ENCODE results near the gene GNAQ. TPM values are rescaled to one million over a fixed set of nuclear protein-coding genes. Genes with fewer than 3 reads are reported as not detected.

Gene GNAQ
- total and polyA plus RNA-seq, 4 experiments from 2014 or later = 6.9 to 57.2 (median 34.5) TPM

DNA sequence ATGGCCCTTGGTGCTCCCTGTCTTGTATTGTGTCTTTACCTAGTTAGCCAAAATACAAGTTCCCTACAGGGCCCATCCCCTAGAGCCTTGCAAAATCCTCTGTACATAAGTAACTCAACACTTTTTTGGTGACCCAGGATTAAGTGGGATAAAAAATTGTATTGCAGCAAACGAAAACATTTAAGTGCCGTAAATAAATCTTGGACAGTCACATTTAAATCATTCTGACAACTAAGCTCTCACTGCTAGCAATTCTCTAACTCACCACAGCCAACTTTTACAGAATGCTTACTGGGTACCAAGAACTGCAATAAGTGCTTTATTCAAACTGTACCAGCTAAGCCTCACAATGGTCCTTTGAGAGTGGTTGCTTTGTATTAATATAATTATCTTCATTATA lies 56.6 kb downstream of the GNAQ start:
- intact Hi-C loops (cut with micrococcal nuclease) = loop anchor here (10.0 kb wide), 1 partner anchor 520 kb away; no protein-coding TSS in a partner anchor
- CTCF ChIA-PET (ENCODE audit: partially characterized antibody) = interaction anchor here (1.7 to 8.1 kb wide), 6 partner anchors 27 to 395 kb away, joined by 4 to 129 read pairs (median 24); partner anchors contain the start of gene GNAQ
- DNase-seq = no peak
- Histone ChIP-seq H3K27ac (ENCODE audit: low read depth, low read length) (no peak overlapping the region), H3K9me3 (ENCODE audit: control insufficient read depth in 1 of 2, low read length in 2 of 2) (no peaks in the 10 kb centered on the region), H3K27me3 (ENCODE audit: insufficient read depth, low read length) (no peaks in the 10 kb centered on the region), H3K36me3 (ENCODE audit: insufficient read depth, low read length) (no peaks in the 10 kb centered on the region), H3K4me3 (ENCODE audit: low read length in 2 of 2) (no peak overlapping the region), H3K4me1 (ENCODE audit: insufficient read depth, low read length) (peaks cover 34% of the 10 kb centered on the region)
- Mint-ChIP-seq H3K4me1 (peaks cover 42 to 71% (median 57%) of the 10 kb centered on the region in 4 donors), H3K27me3 (no peaks in the 10 kb centered on the region), H3K4me3 (peak overlapping the region in 1 of 8 donors; percentile 9), H3K9me3 (no peaks in the 10 kb centered on the region), H3K27ac (peak overlapping the region in 1 of 7 donors; percentile 57), H3K36me3 (peaks cover 6 to 13% of the 10 kb centered on the region in 2 donors)
- POLR2A ChIA-PET (ENCODE audit: partially characterized antibody) = no interaction called here

DNA sequence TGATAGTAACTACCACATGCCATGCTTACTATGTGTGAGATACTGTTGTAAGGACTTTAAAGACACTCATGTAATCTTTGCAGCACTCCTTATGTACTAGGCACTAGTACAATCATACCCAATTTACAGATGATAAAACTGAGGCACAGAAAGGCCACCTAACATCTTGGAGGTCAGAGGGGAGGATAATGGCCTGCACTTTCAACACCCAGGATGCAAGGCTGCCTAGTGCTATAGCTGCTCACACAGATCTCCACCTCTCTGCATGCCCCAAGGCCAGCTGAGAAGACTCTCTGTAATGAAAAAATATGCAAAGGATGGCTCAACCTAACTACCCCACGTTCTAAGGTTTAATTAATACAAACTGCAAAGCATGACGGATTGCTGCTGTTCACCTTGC lies 57.2 kb downstream of the GNAQ start:
- ChIA-PET POLR2A (ENCODE audit: partially characterized antibody) (no interaction called here), CTCF (ENCODE audit: partially characterized antibody) (interaction anchor here (2.0 to 8.1 kb wide), 4 partner anchors 28 to 237 kb away, joined by 6 to 129 read pairs (median 74); partner anchors contain the start of gene GNAQ)
- no peak overlapping the region for H3K4me3 ChIP-seq (ENCODE audit: low read length in 2 of 2)
- Mint-ChIP-seq H3K9me3 (no peaks in the 10 kb centered on the region), H3K27ac (peak overlapping the region in 3 of 7 donors; percentile 4 to 49 (median 9)), H3K4me3 (peak overlapping the region in 1 of 8 donors; percentile 9), H3K4me1 (peaks cover 37 to 71% (median 53%) of the 10 kb centered on the region in 4 donors), H3K36me3 (peaks cover 6 to 14% of the 10 kb centered on the region in 2 donors), H3K27me3 (no peaks in the 10 kb centered on the region)
- intact Hi-C loops (cut with micrococcal nuclease) = loop anchor here (10.0 kb wide), 1 partner anchor 520 kb away; no protein-coding TSS in a partner anchor
- no peaks in the 10 kb centered on the region for H3K27me3 ChIP-seq (ENCODE audit: insufficient read depth, low read length)
- peaks cover 34% of the 10 kb centered on the region for H3K4me1 ChIP-seq (ENCODE audit: insufficient read depth, low read length)
- H3K27ac ChIP-seq (ENCODE audit: low read depth, low read length) = no peak overlapping the region
- H3K9me3 ChIP-seq (ENCODE audit: control insufficient read depth in 1 of 2, low read length in 2 of 2) = no peaks in the 10 kb centered on the region
- no peak for DNase-seq
- no peaks in the 10 kb centered on the region for H3K36me3 ChIP-seq (ENCODE audit: insufficient read depth, low read length)

DNA sequence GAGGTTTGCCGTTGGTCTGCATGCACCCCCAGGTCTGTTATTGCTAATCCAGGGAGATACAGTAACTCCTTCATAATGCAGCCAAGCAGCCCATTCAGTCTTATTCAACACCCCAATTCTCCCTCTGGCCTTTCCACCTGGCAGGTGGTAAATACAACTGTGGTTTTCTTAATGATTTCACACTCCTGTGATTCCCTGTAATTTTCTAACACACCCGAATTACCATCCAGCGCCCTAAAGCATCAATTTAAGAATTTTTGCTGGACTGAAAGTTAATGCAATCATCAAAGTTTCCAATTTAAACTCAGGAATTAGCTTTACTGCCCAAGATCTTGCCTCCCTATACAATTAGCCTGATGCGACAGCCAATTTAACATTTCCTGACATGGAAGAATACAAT lies 62.5 kb downstream of the GNAQ start:
- H3K4me3 ChIP-seq (ENCODE audit: low read length in 2 of 2) = no peak overlapping the region
- H3K27me3 Mint-ChIP-seq = no peaks in the 10 kb centered on the region
- no peaks in the 10 kb centered on the region for H3K9me3 Mint-ChIP-seq
- H3K9me3 ChIP-seq (ENCODE audit: control insufficient read depth in 1 of 2, low read length in 2 of 2) = no peaks in the 10 kb centered on the region
- H3K4me1 ChIP-seq (ENCODE audit: insufficient read depth, low read length) = peaks cover 23% of the 10 kb centered on the region
- H3K4me1 Mint-ChIP-seq = peaks cover 44 to 70% (median 56%) of the 10 kb centered on the region in 4 donors
- H3K27ac ChIP-seq (ENCODE audit: low read depth, low read length) = no peak overlapping the region
- H3K27ac Mint-ChIP-seq = no peak overlapping the region
- no peak for DNase-seq
- H3K27me3 ChIP-seq (ENCODE audit: insufficient read depth, low read length) = no peaks in the 10 kb centered on the region
- H3K4me3 Mint-ChIP-seq = no peak overlapping the region
- intact Hi-C loops (cut with micrococcal nuclease) = no loop called here
- POLR2A ChIA-PET (ENCODE audit: partially characterized antibody) = no interaction called here
- no peaks in the 10 kb centered on the region for H3K36me3 ChIP-seq (ENCODE audit: insufficient read depth, low read length)
- peaks cover 13 to 25% of the 10 kb centered on the region in 2 donors for H3K36me3 Mint-ChIP-seq
- CTCF ChIA-PET (ENCODE audit: partially characterized antibody) = interaction anchor here (0.6 kb wide), 1 partner anchor 60 kb away, joined by 3 read pairs; no protein-coding TSS in a partner anchor

DNA sequence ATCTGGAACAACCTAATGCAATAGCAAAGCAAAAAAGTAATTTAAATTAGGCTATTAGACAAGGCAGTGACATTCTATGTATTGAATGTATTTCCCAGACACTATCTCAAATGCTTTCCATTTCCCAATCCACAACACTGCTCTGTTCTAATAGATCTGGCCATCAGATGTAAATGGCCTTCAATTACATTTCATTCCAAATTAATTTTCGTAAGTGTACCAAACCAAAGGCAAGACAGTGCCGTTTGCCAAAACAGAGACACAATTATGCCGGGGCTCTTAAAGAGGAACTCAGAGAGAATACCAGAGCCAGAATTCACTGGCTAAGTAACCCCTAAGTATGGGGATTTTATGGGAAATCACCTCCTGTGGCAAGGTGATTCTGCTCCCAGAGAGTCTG lies 63.1 kb downstream of the GNAQ start:
- ChIA-PET POLR2A (ENCODE audit: partially characterized antibody) (no interaction called here), CTCF (ENCODE audit: partially characterized antibody) (interaction anchor here (0.6 kb wide), 1 partner anchor 59 kb away, joined by 3 read pairs; no protein-coding TSS in a partner anchor)
- no peaks in the 10 kb centered on the region for H3K27me3 Mint-ChIP-seq
- H3K36me3 Mint-ChIP-seq = peaks cover 13 to 25% of the 10 kb centered on the region in 2 donors
- no peaks in the 10 kb centered on the region for H3K9me3 Mint-ChIP-seq
- peak overlapping the region in 1 of 8 donors; percentile 58 for H3K4me3 Mint-ChIP-seq
- no peaks in the 10 kb centered on the region for H3K27me3 ChIP-seq (ENCODE audit: insufficient read depth, low read length)
- H3K36me3 ChIP-seq (ENCODE audit: insufficient read depth, low read length) = no peaks in the 10 kb centered on the region
- H3K4me1 Mint-ChIP-seq = peaks cover 44 to 71% (median 56%) of the 10 kb centered on the region in 4 donors
- H3K4me1 ChIP-seq (ENCODE audit: insufficient read depth, low read length) = peaks cover 25% of the 10 kb centered on the region
- H3K9me3 ChIP-seq (ENCODE audit: control insufficient read depth in 1 of 2, low read length in 2 of 2) = no peaks in the 10 kb centered on the region
- no peak overlapping the region for H3K27ac Mint-ChIP-seq
- H3K27ac ChIP-seq (ENCODE audit: low read depth, low read length) = no peak overlapping the region
- no peak for DNase-seq
- H3K4me3 ChIP-seq (ENCODE audit: low read length in 2 of 2) = no peak overlapping the region
- intact Hi-C loops (cut with micrococcal nuclease) = no loop called here

DNA sequence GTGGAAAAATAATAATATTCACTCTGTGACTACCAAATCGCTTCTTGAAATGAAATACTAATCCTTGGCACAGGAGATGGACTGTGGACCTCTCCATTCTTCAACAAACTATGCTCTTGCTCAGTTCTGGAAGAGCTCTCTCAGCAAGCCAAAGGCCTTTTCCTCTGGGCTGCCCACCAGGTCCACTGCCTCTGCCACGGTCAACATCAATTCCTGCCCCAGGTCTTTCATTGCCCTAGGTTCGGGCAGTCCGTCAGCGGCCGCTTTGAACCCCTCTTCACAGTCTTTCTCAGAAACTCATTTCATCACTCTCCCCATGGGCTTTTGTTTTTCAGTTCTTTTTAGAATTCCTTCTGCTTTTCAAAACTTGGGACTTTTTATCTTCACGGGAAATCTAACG lies 64.9 kb downstream of the GNAQ start:
- peaks cover 30% of the 10 kb centered on the region for H3K4me1 ChIP-seq (ENCODE audit: insufficient read depth, low read length)
- H3K27me3 ChIP-seq (ENCODE audit: insufficient read depth, low read length) = no peaks in the 10 kb centered on the region
- Mint-ChIP-seq H3K27ac (peak overlapping the region in 1 of 7 donors; percentile 23), H3K4me3 (peak overlapping the region in 1 of 8 donors; percentile 33), H3K27me3 (no peaks in the 10 kb centered on the region), H3K4me1 (peaks cover 54 to 80% (median 63%) of the 10 kb centered on the region in 4 donors), H3K9me3 (no peaks in the 10 kb centered on the region), H3K36me3 (peaks cover 13 to 28% of the 10 kb centered on the region in 2 donors)
- CTCF ChIA-PET (ENCODE audit: partially characterized antibody) = no interaction called here
- POLR2A ChIA-PET (ENCODE audit: partially characterized antibody) = no interaction called here
- DNase-seq = no peak
- H3K36me3 ChIP-seq (ENCODE audit: insufficient read depth, low read length) = no peaks in the 10 kb centered on the region
- no peaks in the 10 kb centered on the region for H3K9me3 ChIP-seq (ENCODE audit: control insufficient read depth in 1 of 2, low read length in 2 of 2)
- no peak overlapping the region for H3K4me3 ChIP-seq (ENCODE audit: low read length in 2 of 2)
- intact Hi-C loops (cut with micrococcal nuclease) = no loop called here
- H3K27ac ChIP-seq (ENCODE audit: low read depth, low read length) = no peak overlapping the region

DNA sequence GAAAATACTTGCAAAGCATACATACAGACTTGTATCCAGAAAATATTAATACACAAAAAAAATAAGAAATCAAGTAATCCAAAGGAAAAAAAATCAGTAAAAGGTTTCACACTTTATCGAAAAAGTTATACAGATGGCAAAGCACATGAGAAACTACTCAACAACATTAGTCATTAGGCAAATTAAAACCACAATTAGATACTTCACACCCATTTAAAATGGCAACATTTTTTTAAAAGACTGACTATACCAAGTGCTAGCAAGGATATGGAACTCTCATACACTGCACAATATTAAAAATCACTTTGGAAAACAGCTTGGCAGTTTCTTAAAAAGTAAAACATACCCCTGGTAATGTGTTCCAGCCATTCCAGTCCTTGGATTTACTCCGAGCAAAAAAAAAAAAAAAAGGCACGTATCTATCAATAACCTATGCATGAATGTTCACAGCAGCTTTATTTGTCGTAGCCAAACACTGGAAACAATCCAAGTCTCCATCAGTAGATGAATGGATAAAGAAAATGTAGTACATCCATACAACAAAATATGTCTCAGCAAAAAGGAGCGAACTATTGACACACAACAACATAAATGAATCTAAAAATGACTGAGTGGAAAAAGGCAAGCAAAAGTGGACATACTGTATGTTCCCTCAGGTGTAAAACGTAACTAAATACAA lies 66.0 kb downstream of the GNAQ start:
- Mint-ChIP-seq H3K27me3 (no peaks in the 10 kb centered on the region), H3K9me3 (no peaks in the 10 kb centered on the region), H3K4me3 (peak overlapping the region in 3 of 8 donors; percentile 47 to 69 (median 63)), H3K4me1 (peaks cover 52 to 76% (median 61%) of the 10 kb centered on the region in 4 donors), H3K36me3 (peaks cover 9 to 23% of the 10 kb centered on the region in 2 donors), H3K27ac (no peak overlapping the region)
- H3K4me1 ChIP-seq (ENCODE audit: insufficient read depth, low read length) = peaks cover 37% of the 10 kb centered on the region
- DNase-seq = no peak
- H3K9me3 ChIP-seq (ENCODE audit: control insufficient read depth in 1 of 2, low read length in 2 of 2) = no peaks in the 10 kb centered on the region
- no peaks in the 10 kb centered on the region for H3K27me3 ChIP-seq (ENCODE audit: insufficient read depth, low read length)
- intact Hi-C loops (cut with micrococcal nuclease) = no loop called here
- H3K36me3 ChIP-seq (ENCODE audit: insufficient read depth, low read length) = no peaks in the 10 kb centered on the region
- no peak overlapping the region for H3K4me3 ChIP-seq (ENCODE audit: low read length in 2 of 2)
- ChIA-PET POLR2A (ENCODE audit: partially characterized antibody) (no interaction called here), CTCF (ENCODE audit: partially characterized antibody) (no interaction called here)
- no peak overlapping the region for H3K27ac ChIP-seq (ENCODE audit: low read depth, low read length)

DNA sequence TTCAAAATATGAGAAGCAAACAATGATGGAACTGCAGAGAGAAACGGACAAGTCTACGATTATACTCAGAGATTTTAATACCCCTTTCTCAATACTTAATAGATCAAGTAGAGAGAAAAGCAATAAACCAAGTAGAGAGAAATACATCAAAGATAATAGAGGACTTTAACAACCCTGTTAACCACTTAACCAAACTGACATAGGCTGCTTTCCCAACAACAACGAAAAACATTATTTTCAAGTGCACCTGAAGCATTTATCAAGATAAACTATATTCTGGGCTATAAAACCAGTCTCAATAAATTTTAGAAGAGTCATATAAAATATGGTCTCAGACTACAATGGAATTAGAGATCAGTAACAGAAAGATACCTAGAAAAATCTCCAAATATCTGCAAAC lies 67.4 kb downstream of the GNAQ start:
- Mint-ChIP-seq H3K27me3 (no peaks in the 10 kb centered on the region), H3K27ac (no peak overlapping the region), H3K4me1 (peaks cover 50 to 70% (median 61%) of the 10 kb centered on the region in 4 donors), H3K4me3 (no peak overlapping the region), H3K36me3 (peaks cover 9 to 17% of the 10 kb centered on the region in 2 donors), H3K9me3 (no peaks in the 10 kb centered on the region)
- Histone ChIP-seq H3K36me3 (ENCODE audit: insufficient read depth, low read length) (no peaks in the 10 kb centered on the region), H3K9me3 (ENCODE audit: control insufficient read depth in 1 of 2, low read length in 2 of 2) (no peaks in the 10 kb centered on the region), H3K27ac (ENCODE audit: low read depth, low read length) (no peak overlapping the region), H3K27me3 (ENCODE audit: insufficient read depth, low read length) (no peaks in the 10 kb centered on the region), H3K4me1 (ENCODE audit: insufficient read depth, low read length) (peaks cover 37% of the 10 kb centered on the region), H3K4me3 (ENCODE audit: low read length in 2 of 2) (no peak overlapping the region)
- ChIA-PET POLR2A (ENCODE audit: partially characterized antibody) (no interaction called here), CTCF (ENCODE audit: partially characterized antibody) (no interaction called here)
- no peak for DNase-seq
- intact Hi-C loops (cut with micrococcal nuclease) = no loop called here
